HEK293 (cell line): ENCODE data around the gene RPRD2.

ENCODE experiments used
- CTCF ChIA-PET: fragments of 350-600 bp; formaldehyde crosslinking; extraction: SDS; loops from one replicate; lab custom pipeline; 2021; ENCODE audit warnings: antibody characterized with exemption; lab: Yijun Ruan, JAX
- POLR2A ChIA-PET: fragments of 300-600 bp; formaldehyde crosslinking; extraction: SDS; loops from one replicate; lab custom pipeline; 2020; ENCODE audit warnings: antibody characterized with exemption, inconsistent platforms; lab: Yijun Ruan, JAX
- H3K27ac ChIP-seq: fragments of 200-500 bp; sonication (Bioruptor generic); 2 replicates; pipeline ENCODE4 v1.5.1; 2014; ENCODE audit warnings: low read depth, low read length, control low read depth, inconsistent platforms; ENCODE audit errors: extremely low read depth
- H3K36me3 ChIP-seq, 2 experiments: fragments of 200-500 bp in 1 of 2; sonication (Bioruptor generic) in 1 of 2; 1 replicate in 1 of 2; 2 replicates in 1 of 2; pipeline ENCODE4 v1.5.1; 2014 to 2017; ENCODE audit warnings: inconsistent platforms in 2 of 2, low read length in 2 of 2; ENCODE audit not compliant: control insufficient read depth in 2 of 2, insufficient read depth in 1 of 2
- H3K4me1 ChIP-seq: fragments of 200-500 bp; sonication (Bioruptor generic); 2 replicates; pipeline ENCODE4 v1.5.1; 2014; ENCODE audit warnings: mild to moderate bottlenecking, low read length, inconsistent platforms; ENCODE audit not compliant: control insufficient read depth, insufficient read depth
- H3K4me3 ChIP-seq: 2 replicates; pipeline ENCODE4 v1.5.1; 2011; ENCODE audit warnings: low read depth, mild to moderate bottlenecking, control low read depth, low read length, moderate library complexity
- H3K9me3 ChIP-seq: fragments of 200-500 bp; sonication (Bioruptor generic); 2 replicates; pipeline ENCODE4 v1.5.1; 2014; ENCODE audit warnings: low read depth, low read length, inconsistent platforms; ENCODE audit not compliant: control insufficient read depth, insufficient read depth
- BCL6B ChIP-seq: fragments of 450-650 bp; formaldehyde crosslinking; IDR thresholded peaks from 2 replicates; pipeline ENCODE4 v1.5.1; 2017; ENCODE audit warnings: missing biosample characterization, missing genetic modification characterization
- CTCF ChIP-seq: fragments of 450-650 bp; formaldehyde crosslinking; IDR thresholded peaks from 2 replicates; pipeline ENCODE4 v1.5.1; 2016; ENCODE audit warnings: missing biosample characterization, missing genetic modification characterization
- KLF8 ChIP-seq: fragments of 450-650 bp; formaldehyde crosslinking; IDR thresholded peaks from 2 replicates; pipeline ENCODE4 v1.5.1; 2016; ENCODE audit warnings: missing biosample characterization, missing genetic modification characterization
- PRDM1 ChIP-seq: fragments of 450-650 bp; formaldehyde crosslinking; IDR thresholded peaks from 2 replicates; pipeline ENCODE4; 2016; ENCODE audit warnings: missing biosample characterization, missing genetic modification characterization
- ZBTB49 ChIP-seq: fragments of 450-650 bp; formaldehyde crosslinking; IDR thresholded peaks from 2 replicates; pipeline ENCODE4 v1.5.1; 2016; ENCODE audit warnings: missing biosample characterization, missing genetic modification characterization, low read depth
- ZBTB7A ChIP-seq: fragments of 450-650 bp; formaldehyde crosslinking; IDR thresholded peaks from 2 replicates; pipeline ENCODE4 v1.5.1; 2016; ENCODE audit warnings: low read depth, missing biosample characterization, missing genetic modification characterization
- ZNF175 ChIP-seq: fragments of 450-650 bp; formaldehyde crosslinking; IDR thresholded peaks from 2 replicates; pipeline ENCODE4 v1.5.1; 2016; ENCODE audit warnings: missing biosample characterization, missing genetic modification characterization
- ZNF423 ChIP-seq: fragments of 450-650 bp; formaldehyde crosslinking; IDR thresholded peaks from 2 replicates; pipeline ENCODE4 v1.5.1; 2016; ENCODE audit warnings: missing biosample characterization, missing genetic modification characterization
- ZNF654 ChIP-seq: fragments of 450-650 bp; formaldehyde crosslinking; IDR thresholded peaks from 2 replicates; pipeline ENCODE4 v1.5.1; 2016; ENCODE audit warnings: low read depth, missing biosample characterization, missing genetic modification characterization
- ZNF837 ChIP-seq: fragments of 450-650 bp; formaldehyde crosslinking; IDR thresholded peaks from 2 replicates; pipeline ENCODE4 v1.5.1; 2016; ENCODE audit warnings: missing biosample characterization, missing genetic modification characterization
- ZNF843 ChIP-seq: fragments of 450-650 bp; formaldehyde crosslinking; IDR thresholded peaks from 2 replicates; pipeline ENCODE4 v1.5.1; 2016; ENCODE audit warnings: missing biosample characterization, missing genetic modification characterization
- TF ChIP-seq, protein P1 (sequence below): fragments of 450-650 bp; formaldehyde crosslinking; IDR thresholded peaks from 2 replicates; pipeline ENCODE4 v1.5.1; 2017; ENCODE audit warnings: missing biosample characterization, missing genetic modification characterization
- TF ChIP-seq, protein P2 (sequence below): fragments of 450-650 bp; formaldehyde crosslinking; IDR thresholded peaks from 2 replicates; pipeline ENCODE4 v1.5.1; 2016; ENCODE audit warnings: missing biosample characterization, missing genetic modification characterization
- TF ChIP-seq, protein P3 (sequence below): sonication (generic); formaldehyde crosslinking; IDR thresholded peaks from 2 replicates; pipeline ENCODE4 v1.8.1; 2022; ENCODE audit warnings: mild to moderate bottlenecking, moderate library complexity, missing genetic modification reagents

The RPRD2 gene

GRCh38 chr1:150422541-150422940, 58.6 kb downstream of the RPRD2 start (continued):
- TF ChIP-seq, protein P1, sequence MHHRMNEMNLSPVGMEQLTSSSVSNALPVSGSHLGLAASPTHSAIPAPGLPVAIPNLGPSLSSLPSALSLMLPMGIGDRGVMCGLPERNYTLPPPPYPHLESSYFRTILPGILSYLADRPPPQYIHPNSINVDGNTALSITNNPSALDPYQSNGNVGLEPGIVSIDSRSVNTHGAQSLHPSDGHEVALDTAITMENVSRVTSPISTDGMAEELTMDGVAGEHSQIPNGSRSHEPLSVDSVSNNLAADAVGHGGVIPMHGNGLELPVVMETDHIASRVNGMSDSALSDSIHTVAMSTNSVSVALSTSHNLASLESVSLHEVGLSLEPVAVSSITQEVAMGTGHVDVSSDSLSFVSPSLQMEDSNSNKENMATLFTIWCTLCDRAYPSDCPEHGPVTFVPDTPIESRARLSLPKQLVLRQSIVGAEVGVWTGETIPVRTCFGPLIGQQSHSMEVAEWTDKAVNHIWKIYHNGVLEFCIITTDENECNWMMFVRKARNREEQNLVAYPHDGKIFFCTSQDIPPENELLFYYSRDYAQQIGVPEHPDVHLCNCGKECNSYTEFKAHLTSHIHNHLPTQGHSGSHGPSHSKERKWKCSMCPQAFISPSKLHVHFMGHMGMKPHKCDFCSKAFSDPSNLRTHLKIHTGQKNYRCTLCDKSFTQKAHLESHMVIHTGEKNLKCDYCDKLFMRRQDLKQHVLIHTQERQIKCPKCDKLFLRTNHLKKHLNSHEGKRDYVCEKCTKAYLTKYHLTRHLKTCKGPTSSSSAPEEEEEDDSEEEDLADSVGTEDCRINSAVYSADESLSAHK (tag by site-specific recombination), result no peak
- TF ChIP-seq ZNF423 (no peak), ZNF837 (tag by site-specific recombination) (no peak)
- TF ChIP-seq, protein P2, sequence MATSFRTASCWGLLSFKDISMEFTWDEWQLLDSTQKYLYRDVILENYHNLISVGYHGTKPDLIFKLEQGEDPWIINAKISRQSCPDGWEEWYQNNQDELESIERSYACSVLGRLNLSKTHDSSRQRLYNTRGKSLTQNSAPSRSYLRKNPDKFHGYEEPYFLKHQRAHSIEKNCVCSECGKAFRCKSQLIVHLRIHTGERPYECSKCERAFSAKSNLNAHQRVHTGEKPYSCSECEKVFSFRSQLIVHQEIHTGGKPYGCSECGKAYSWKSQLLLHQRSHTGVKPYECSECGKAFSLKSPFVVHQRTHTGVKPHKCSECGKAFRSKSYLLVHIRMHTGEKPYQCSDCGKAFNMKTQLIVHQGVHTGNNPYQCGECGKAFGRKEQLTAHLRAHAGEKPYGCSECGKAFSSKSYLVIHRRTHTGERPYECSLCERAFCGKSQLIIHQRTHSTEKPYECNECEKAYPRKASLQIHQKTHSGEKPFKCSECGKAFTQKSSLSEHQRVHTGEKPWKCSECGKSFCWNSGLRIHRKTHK (tag by site-specific recombination), result no peak

DNA sequence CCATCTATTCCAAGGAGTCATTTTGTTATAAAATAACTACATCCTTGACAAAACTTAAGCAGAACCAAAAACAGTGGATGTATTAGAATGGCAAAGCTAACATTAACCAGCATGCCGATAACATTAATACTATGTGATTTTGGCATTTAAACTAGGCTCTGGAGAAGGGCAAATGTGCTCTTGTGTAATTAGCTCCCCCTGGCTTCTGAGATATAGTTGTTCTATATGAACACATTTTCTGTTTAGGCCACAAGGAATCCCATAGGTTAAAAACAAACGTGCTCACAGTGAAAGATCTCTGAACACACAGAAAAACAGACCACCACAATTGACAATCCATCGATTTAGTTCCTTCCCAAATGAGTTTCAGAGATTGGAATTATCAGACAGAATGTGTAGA, 65.9 kb downstream of the RPRD2 start:
- Histone ChIP-seq H3K36me3 (0 out of 3 replicates have a peak, but pooled peaks cover 0 to 6% of the 10 kb centered on the region in 2 experiments), H3K9me3 (no peaks in the 10 kb centered on the region), H3K27ac (no peak overlapping the region), H3K4me1 (no peaks in the 10 kb centered on the region), H3K4me3 (no peak overlapping the region)
- ChIA-PET CTCF (interaction anchor here (0.5 to 1.5 kb wide), 5 partner anchors 9 to 66 kb away, joined by 3 to 5 read pairs (median 3); partner anchors contain the start of gene RPRD2), POLR2A (no interaction called here)
- TF ChIP-seq PRDM1 (tag by site-specific recombination) (no peak), ZBTB49 (tag by site-specific recombination) (no peak), BCL6B (no peak), ZNF654 (tag by site-specific recombination) (peak; percentile 12; the same call in 1 of the 2 replicates), KLF8 (tag by site-specific recombination) (no peak), ZNF843 (tag by site-specific recombination) (no peak), CTCF (0 out of 2 replicates have a peak, but pooled peaks have one; percentile 24), ZNF175 (no peak), ZBTB7A (tag by site-specific recombination) (no peak)
- TF ChIP-seq, protein P3, sequence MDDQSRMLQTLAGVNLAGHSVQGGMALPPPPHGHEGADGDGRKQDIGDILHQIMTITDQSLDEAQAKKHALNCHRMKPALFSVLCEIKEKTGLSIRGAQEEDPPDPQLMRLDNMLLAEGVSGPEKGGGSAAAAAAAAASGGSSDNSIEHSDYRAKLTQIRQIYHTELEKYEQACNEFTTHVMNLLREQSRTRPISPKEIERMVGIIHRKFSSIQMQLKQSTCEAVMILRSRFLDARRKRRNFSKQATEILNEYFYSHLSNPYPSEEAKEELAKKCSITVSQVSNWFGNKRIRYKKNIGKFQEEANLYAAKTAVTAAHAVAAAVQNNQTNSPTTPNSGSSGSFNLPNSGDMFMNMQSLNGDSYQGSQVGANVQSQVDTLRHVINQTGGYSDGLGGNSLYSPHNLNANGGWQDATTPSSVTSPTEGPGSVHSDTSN, result no peak
